Stimulated activated CD4-positive, alpha-beta T cell treated with anti-CD3 and anti-CD28 coated beads, Interleukin-4, amount 100 ng/mL, for 1 hour (primary cell): ENCODE data around the gene TEAD4.

Experiments used
- DNase-seq: peaks from one replicate; pipeline ENCODE4 v3.0.0-alpha.2; 2020

Gene TEAD4

GRCh38 chr12:2960996-2961616, 1.9 kb downstream of the TEAD4 start:
- DNase-seq, result no peak

- DNase-seq, result no peak
Measured at GRCh38 chr12:2961705-2962104, 2.5 kb downstream of the TEAD4 start.

- DNase-seq, result no peak
Measured at GRCh38 chr12:2963154-2963759, 4.1 kb downstream of the TEAD4 start.

- DNase-seq, result no peak
Measured at GRCh38 chr12:2963760-2964292, 4.6 kb downstream of the TEAD4 start.

- no peak for DNase-seq
Measured at GRCh38 chr12:2967651-2968050, 8.5 kb downstream of the TEAD4 start.

GRCh38 chr12:2970744-2971143, 11.5 kb downstream of the TEAD4 start:
- no peak for DNase-seq

- no peak for DNase-seq
Measured at GRCh38 chr12:2973566-2973965, 14.4 kb downstream of the TEAD4 start.

- DNase-seq, result no peak
Measured at GRCh38 chr12:2974560-2974971, 15.4 kb downstream of the TEAD4 start.

GRCh38 chr12:2976581-2976996, 17.4 kb downstream of the TEAD4 start:
- no peak for DNase-seq

GRCh38 chr12:2977776-2978175, 18.6 kb downstream of the TEAD4 start:
- DNase-seq, result no peak

- DNase-seq, result no peak
Measured at GRCh38 chr12:2979806-2980205, 20.6 kb downstream of the TEAD4 start.

- no peak for DNase-seq
Measured at GRCh38 chr12:2980630-2981029, 21.4 kb downstream of the TEAD4 start.

GRCh38 chr12:2982361-2982760, 23.2 kb downstream of the TEAD4 start:
- DNase-seq, result no peak

GRCh38 chr12:2984249-2984648, 25.1 kb downstream of the TEAD4 start:
- no peak for DNase-seq

- DNase-seq, result no peak
Measured at GRCh38 chr12:2984698-2985097, 25.5 kb downstream of the TEAD4 start.

- DNase-seq, result no peak
Measured at GRCh38 chr12:2986876-2987275, 27.7 kb downstream of the TEAD4 start.

GRCh38 chr12:2988494-2988893, 29.3 kb downstream of the TEAD4 start:
- no peak for DNase-seq

GRCh38 chr12:2992724-2993123, 33.5 kb downstream of the TEAD4 start:
- DNase-seq, result no peak

GRCh38 chr12:2997989-2998670, 38.9 kb downstream of the TEAD4 start:
- DNase-seq, result no peak

- no peak for DNase-seq
Measured at GRCh38 chr12:2998789-2999264, 39.6 kb downstream of the TEAD4 start.

- DNase-seq, result no peak
Measured at GRCh38 chr12:2999265-2999841, 40.2 kb downstream of the TEAD4 start.

- no peak for DNase-seq
Measured at GRCh38 chr12:3000548-3001275, 41.5 kb downstream of the TEAD4 start.

GRCh38 chr12:3002646-3003045, 43.4 kb downstream of the TEAD4 start:
- no peak for DNase-seq
